ENCODE data around the gene PHF20. TPM values are rescaled to one million over a fixed set of nuclear protein-coding genes. Genes with fewer than 3 reads are reported as not detected.

PHF20 gene
- total and polyA plus RNA-seq, 2 of the 8 experiments (the other 6 are each of a cell fraction or from before 2014, with no cell fraction given) = 25.6 to 70.1 TPM

DNA sequence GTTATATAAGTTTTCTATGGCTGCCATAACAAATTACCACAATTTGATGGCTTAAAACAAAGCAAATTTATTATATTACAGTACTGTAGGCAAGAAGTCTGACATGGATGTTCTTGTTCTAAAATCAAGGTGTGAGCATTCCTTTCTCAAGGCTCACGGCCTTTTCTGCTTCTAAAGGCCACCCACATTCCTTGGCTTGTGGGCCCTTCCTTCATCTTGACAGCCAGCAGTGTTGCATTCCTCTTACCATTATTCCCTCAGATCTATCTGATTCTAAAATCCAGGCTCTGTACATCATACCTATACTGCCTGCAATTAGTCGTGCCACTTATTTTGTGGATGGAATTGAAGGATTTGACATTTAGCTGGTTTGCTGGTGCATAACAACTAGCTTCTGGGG lies 200.2 kb downstream of the PHF20 start:
- Histone ChIP-seq H3K27ac (ENCODE audit: low read depth, low read length) (no peak overlapping the region), H4K8ac (ENCODE audit: extremely low read depth, insufficient read depth, low read length) (no peak overlapping the region), H2BK15ac (ENCODE audit: low read length) (no peak overlapping the region), H2BK12ac (ENCODE audit: low read depth, low read length) (no peak overlapping the region), H3K56ac (replicated peaks; ENCODE audit: insufficient read length, low read depth, low read length) (no peak overlapping the region), H3K4me2 (ENCODE audit: insufficient read depth in 1 of 2, low read depth in 2 of 2, low read length in 2 of 2) (no peak overlapping the region), H3K4me1 (replicated peaks in 1 of 4; ENCODE audit: control insufficient read depth in 3 of 4, insufficient read depth in 4 of 4, low read length in 3 of 4) (peaks cover 0 to 2% (median 0%) of the 10 kb centered on the region in 4 experiments; a peak in 2 of 7 replicates), H3K14ac (ENCODE audit: insufficient read length) (no peak overlapping the region), H3K4me3 (ENCODE audit: extremely low read depth in 1 of 4, insufficient read depth in 2 of 4, low read depth in 3 of 4, low read length in 4 of 4) (no peak overlapping the region; a peak in 1 of 8 replicates), H2BK120ac (replicated peaks; ENCODE audit: low read depth, low read length) (no peak overlapping the region), H4K91ac (replicated peaks; ENCODE audit: insufficient read length, low read length) (no peak overlapping the region), H3K79me2 (ENCODE audit: control insufficient read depth in 1 of 2, insufficient read depth in 2 of 2, low read length in 2 of 2) (no peaks in the 10 kb centered on the region), H3K23me2 (ENCODE audit: low read depth, low read length) (no peaks in the 10 kb centered on the region), H3K23ac (ENCODE audit: insufficient read length) (no peak overlapping the region), H3K36me3 (ENCODE audit: control insufficient read depth in 2 of 4, insufficient read depth in 4 of 4, low read length in 3 of 4) (no peaks in the 10 kb centered on the region), H4K20me1 (replicated peaks in 1 of 2; ENCODE audit: control insufficient read depth in 1 of 2, insufficient read depth in 2 of 2, low read length in 2 of 2) (no peaks in the 10 kb centered on the region), H3K79me1 (ENCODE audit: low read depth, low read length) (no peaks in the 10 kb centered on the region; the same call in 1 of the 2 replicates), H3K9ac (replicated peaks in 1 of 4; ENCODE audit: extremely low read depth in 1 of 4, low read depth in 3 of 4, low read length in 3 of 4) (no peak overlapping the region), H3K27me3 (replicated peaks in 1 of 4; ENCODE audit: control insufficient read depth in 3 of 4, extremely low read depth in 1 of 4, insufficient read depth in 3 of 4, low read length in 3 of 4) (no peaks in the 10 kb centered on the region; a peak in 2 of 7 replicates), H2AK5ac (ENCODE audit: low read depth, low read length) (no peak overlapping the region), H3K4ac (replicated peaks; ENCODE audit: insufficient read length, low read depth, low read length) (no peak overlapping the region), H3K9me3 (ENCODE audit: insufficient read depth in 2 of 2, low read depth in 1 of 2, low read length in 1 of 2) (peaks cover 0 to 3% of the 10 kb centered on the region in 2 experiments; a peak in 1 of 4 replicates), H2BK5ac (ENCODE audit: low read depth, low read length) (no peak overlapping the region), H3K18ac (ENCODE audit: extremely low read depth, low read length) (no peak overlapping the region), H4K5ac (ENCODE audit: insufficient read length, low read depth, low read length) (no peak overlapping the region), H2AFZ (ENCODE audit: low read length) (no peak overlapping the region), H2BK20ac (ENCODE audit: low read length) (no peak overlapping the region)
- CTCF ChIA-PET (ENCODE audit: partially characterized antibody) = interaction anchor here (0.6 to 1.5 kb wide), 3 partner anchors 9 to 158 kb away, joined by 3 to 4 read pairs (median 4); no protein-coding TSS in a partner anchor
- TF ChIP-seq CEBPB (IDR thresholded peaks at IDR 0.05; ENCODE audit: low read depth, low read length) (no peak), POU5F1 (IDR thresholded peaks at IDR 0.05; ENCODE audit: low read depth, low read length) (no peak), POLR2A (IDR thresholded peaks at IDR 0.05; ENCODE audit: control extremely low read depth in 1 of 2, low read depth in 2 of 2, low read length in 2 of 2) (no peak), BCL11A (IDR thresholded peaks at IDR 0.05; ENCODE audit: low read depth in 2 of 2, low read length in 2 of 2) (no peak), BACH1 (IDR thresholded peaks at IDR 0.05; ENCODE audit: low read length) (no peak), CHD1 (IDR thresholded peaks at IDR 0.05; ENCODE audit: low read depth, low read length) (no peak), CTBP2 (IDR thresholded peaks at IDR 0.05; ENCODE audit: borderline replicate concordance, insufficient read depth, insufficient read length, low read length) (no peak), EZH2 (IDR thresholded peaks at IDR 0.05; ENCODE audit: low read depth, low read length, severe bottlenecking) (no peak)
- TF ChIP-seq, protein P1, sequence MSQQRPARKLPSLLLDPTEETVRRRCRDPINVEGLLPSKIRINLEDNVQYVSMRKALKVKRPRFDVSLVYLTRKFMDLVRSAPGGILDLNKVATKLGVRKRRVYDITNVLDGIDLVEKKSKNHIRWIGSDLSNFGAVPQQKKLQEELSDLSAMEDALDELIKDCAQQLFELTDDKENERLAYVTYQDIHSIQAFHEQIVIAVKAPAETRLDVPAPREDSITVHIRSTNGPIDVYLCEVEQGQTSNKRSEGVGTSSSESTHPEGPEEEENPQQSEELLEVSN (IDR thresholded peaks at IDR 0.05) = no peak
- POLR2A ChIA-PET (ENCODE audit: partially characterized antibody) = no interaction called here
- WGBS, 2 experiments (ENCODE audit: extremely low coverage in 1 of 2, insufficient coverage in 1 of 2, insufficient read length in 1 of 2, insufficient replicate concordance in 2 of 2, low coverage in 1 of 2, low lambda C conversion rate in 2 of 2, missing lambda C conversion rate in 1 of 2) = 85% methylated on average over 2 of the region's 2 CpGs; no CpG with 5 or more reads in 1 of the 2 experiments
- FAIRE-seq = no peak
- DNase-seq (ENCODE audit: low read depth in 1 of 2, low spot score in 2 of 2) = no peak
